Upper lobe of left lung (tissue), 6 donors: ENCODE measurements around the gene TAPBP. TPM values are rescaled to one million over a fixed set of nuclear protein-coding genes. Genes with fewer than 3 reads are reported as not detected.

Experiments
- ATAC-seq, 2 donors: fragments of 200-7000 bp; cut with Tn5 transposase; one replicate each; pipeline ENCODE4 v1.9.1; 2022; ENCODE audit warnings: mild to moderate bottlenecking in 2 of 2, moderate library complexity in 2 of 2; ENCODE audit not compliant: low FRiP score in 2 of 2
- DNase-seq, 2 donors: peaks; one replicate each; pipeline ENCODE4 v3.0.0-alpha.2; 2019 to 2020
- H3K27ac ChIP-seq, 4 donors: fragments of 200-600 bp; sonication (generic); one replicate each; pipeline ENCODE4 v1.5.1; 2016 to 2019
- H3K27me3 ChIP-seq, 4 donors: fragments of 200-600 bp; sonication (generic); one replicate each; pipeline ENCODE4 v1.5.1; 2017 to 2019
- H3K36me3 ChIP-seq, 4 donors: fragments of 200-600 bp; sonication (generic); one replicate each; pipeline ENCODE4 v1.5.1; 2016 to 2019
- H3K4me1 ChIP-seq, 4 donors: fragments of 200-600 bp; sonication (generic); one replicate each; pipeline ENCODE4 v1.5.1; 2018 to 2019
- H3K4me3 ChIP-seq, 4 donors: fragments of 200-600 bp; sonication (generic); one replicate each; pipeline ENCODE4 v1.5.1; 2017 to 2019; ENCODE audit warnings: mild to moderate bottlenecking in 2 of 4, moderate library complexity in 1 of 4
- H3K9me3 ChIP-seq, 4 donors: fragments of 200-600 bp; sonication (generic); one replicate each; pipeline ENCODE4 v1.5.1; 2018 to 2019
- CTCF ChIP-seq, 6 experiments: fragments of 450-650 bp in 4 of 6; fragments of 200-600 bp in 2 of 6; sonication (generic) in 2 of 6; IDR thresholded peaks; one replicate each; pipeline ENCODE4 v1.5.1; 2016 to 2019; ENCODE audit warnings: antibody characterized with exemption in 6 of 6
- EP300 ChIP-seq, 4 donors: sonication (generic); formaldehyde crosslinking; IDR thresholded peaks; one replicate each; pipeline ENCODE4 v1.5.1; 2017; ENCODE audit warnings: antibody characterized with exemption in 4 of 4, control low read depth in 2 of 4
- POLR2A ChIP-seq, 4 donors: fragments of 450-650 bp; IDR thresholded peaks; one replicate each; pipeline ENCODE4 v1.5.1; 2016 to 2017; ENCODE audit warnings: antibody characterized with exemption in 4 of 4, mild to moderate bottlenecking in 2 of 4
- POLR2AphosphoS5 ChIP-seq, 2 donors: sonication (generic); formaldehyde crosslinking; IDR thresholded peaks; one replicate each; pipeline ENCODE4 v1.5.1; 2017; ENCODE audit warnings: antibody characterized with exemption in 2 of 2
- WGBS, 2 donors: methylation state at CpG; one replicate each; pipeline ENCODE4 v1.1.5; 2017 to 2018; 5-methylcytosine and 5-hydroxymethylcytosine counted together
- total RNA-seq, 6 donors: library from RNA; depleted of rRNA in 4 of 6; stranded (reverse); fragments of >200 nt in 4 of 6; gene quantifications; one replicate each; pipeline versions ENCODE4 v1.1.0 to v1.2.1, GENCODE V29; 2016 to 2021
- donor health status: DM: no; HTN: no; CAD: no; lungs with moderate emphysema.
- donor health status: DM: no; HTN: yes; CAD: no; lungs with severe emphysema.

TAPBP gene
- total RNA-seq, 6 donors from 2014 or later = 131 to 310 (median 221) TPM

DNA sequence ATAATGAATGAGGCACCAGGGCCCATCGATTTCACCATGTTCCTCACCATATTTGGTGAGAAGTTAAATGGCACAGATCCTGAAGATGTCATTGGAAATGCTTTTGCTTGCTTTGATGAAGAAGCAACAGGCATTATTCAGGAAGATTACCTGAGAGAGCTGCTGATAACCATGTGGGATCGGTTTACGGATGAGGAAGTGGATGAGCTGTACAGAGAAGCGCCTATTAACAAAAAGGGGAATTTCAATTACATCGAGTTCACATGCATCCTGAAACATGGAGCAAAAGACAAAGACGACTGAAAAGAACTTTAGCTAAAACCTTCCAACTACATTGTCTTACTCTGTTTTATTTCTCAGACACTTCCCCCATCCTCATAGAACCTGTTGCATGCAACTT, 25.3 kb upstream of the TAPBP start:
- ATAC-seq (no peak), DNase-seq (no peak)
- H3K9me3 ChIP-seq = no peaks in the 10 kb centered on the region
- no peak overlapping the region for H3K4me3 ChIP-seq
- TF ChIP-seq CTCF (IDR thresholded peaks at IDR 0.05) (no peak), EP300 (IDR thresholded peaks at IDR 0.05) (no peak), POLR2A (IDR thresholded peaks at IDR 0.05) (no peak), POLR2AphosphoS5 (IDR thresholded peaks at IDR 0.05) (no peak)
- no peaks in the 10 kb centered on the region for H3K36me3 ChIP-seq
- no peak overlapping the region for H3K27ac ChIP-seq
- H3K4me1 ChIP-seq = peaks cover 3 to 8% (median 7%) of the 10 kb centered on the region in 4 donors
- 78% methylated on average over 6 of the region's 6 CpGs for WGBS, 2 donors
- no peaks in the 10 kb centered on the region for H3K27me3 ChIP-seq

GRCh38 chr6:33336495-33336894, 22.6 kb upstream of the TAPBP start:
- Histone ChIP-seq H3K9me3 (no peaks in the 10 kb centered on the region), H3K27ac (no peak overlapping the region), H3K4me1 (no peaks in the 10 kb centered on the region), H3K27me3 (no peaks in the 10 kb centered on the region), H3K36me3 (no peaks in the 10 kb centered on the region), H3K4me3 (no peak overlapping the region)
- ATAC-seq (no peak), DNase-seq (no peak)
- no peak for TF ChIP-seq POLR2A (IDR thresholded peaks at IDR 0.05)
- TF ChIP-seq EP300 (IDR thresholded peaks at IDR 0.05) = no peak
- no peak for TF ChIP-seq POLR2AphosphoS5 (IDR thresholded peaks at IDR 0.05)
- no peak for TF ChIP-seq CTCF (IDR thresholded peaks at IDR 0.05)
- 83 to 100% methylated on average over 2 of the region's 3 CpGs for WGBS, 2 donors

GRCh38 chr6:33335916-33336315, 22.0 kb upstream of the TAPBP start:
- Histone ChIP-seq H3K27me3 (no peaks in the 10 kb centered on the region), H3K9me3 (no peaks in the 10 kb centered on the region), H3K4me3 (no peak overlapping the region), H3K36me3 (no peaks in the 10 kb centered on the region), H3K4me1 (no peaks in the 10 kb centered on the region), H3K27ac (no peak overlapping the region)
- 86 to 93% methylated on average over 4 of the region's 4 CpGs for WGBS, 2 donors
- TF ChIP-seq CTCF (IDR thresholded peaks at IDR 0.05) = no peak
- TF ChIP-seq POLR2A (IDR thresholded peaks at IDR 0.05) = no peak
- TF ChIP-seq EP300 (IDR thresholded peaks at IDR 0.05) = no peak
- TF ChIP-seq POLR2AphosphoS5 (IDR thresholded peaks at IDR 0.05) = no peak
- ATAC-seq (no peak), DNase-seq (no peak)

GRCh38 chr6:33333666-33334065, 19.8 kb upstream of the TAPBP start:
- 85 to 93% methylated on average over 4 of the region's 4 CpGs for WGBS, 2 donors
- no peaks in the 10 kb centered on the region for H3K36me3 ChIP-seq
- H3K9me3 ChIP-seq = no peaks in the 10 kb centered on the region
- no peak overlapping the region for H3K27ac ChIP-seq
- no peaks in the 10 kb centered on the region for H3K27me3 ChIP-seq
- H3K4me1 ChIP-seq = no peaks in the 10 kb centered on the region
- TF ChIP-seq EP300 (IDR thresholded peaks at IDR 0.05) (no peak), POLR2A (IDR thresholded peaks at IDR 0.05) (no peak), CTCF (IDR thresholded peaks at IDR 0.05) (no peak), POLR2AphosphoS5 (IDR thresholded peaks at IDR 0.05) (no peak)
- H3K4me3 ChIP-seq = no peak overlapping the region
- DNase-seq (no peak), ATAC-seq (no peak)

DNA sequence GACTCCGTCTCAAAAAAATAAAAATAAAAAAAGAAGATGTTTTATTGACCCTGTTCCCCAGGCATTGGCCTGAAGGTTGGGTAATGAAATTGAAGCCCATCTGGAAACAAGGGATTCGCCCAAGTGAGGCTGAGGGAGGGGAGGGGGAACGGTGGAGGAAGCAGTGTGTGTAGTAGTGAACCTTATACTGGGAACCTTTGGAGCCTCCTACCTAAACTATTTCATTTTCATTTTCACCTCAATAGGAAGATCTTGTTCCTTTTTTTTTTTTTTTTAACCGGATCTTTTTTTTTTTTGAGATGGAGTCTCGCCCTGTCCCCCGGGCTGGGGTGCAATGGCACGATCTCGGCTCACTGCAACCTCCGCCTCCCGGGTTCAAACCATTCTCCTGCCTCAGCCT, 16.9 kb upstream of the TAPBP start:
- 78 to 87% methylated on average over 10 of the region's 10 CpGs for WGBS, 2 donors
- no peak for ATAC-seq
- Histone ChIP-seq H3K27ac (no peak overlapping the region), H3K9me3 (no peaks in the 10 kb centered on the region), H3K27me3 (no peaks in the 10 kb centered on the region), H3K4me1 (no peaks in the 10 kb centered on the region), H3K4me3 (no peak overlapping the region), H3K36me3 (no peaks in the 10 kb centered on the region)
- DNase-seq = no peak
- no peak for TF ChIP-seq CTCF (IDR thresholded peaks at IDR 0.05)
- no peak for TF ChIP-seq POLR2A (IDR thresholded peaks at IDR 0.05)
- TF ChIP-seq EP300 (IDR thresholded peaks at IDR 0.05) = no peak
- TF ChIP-seq POLR2AphosphoS5 (IDR thresholded peaks at IDR 0.05) = no peak
